NCI-H460 (cell line): ENCODE results near the gene GNG12. TPM values are rescaled to one million over a fixed set of nuclear protein-coding genes. Genes with fewer than 3 reads are reported as not detected.

ENCODE experiments used
- DNase-seq: peaks from one replicate; pipeline ENCODE4 v3.0.0-alpha.2; 2016; ENCODE audit warnings: low read depth; ENCODE audit errors: extremely low read depth
- total RNA-seq: library from RNA; depleted of rRNA; stranded (reverse); fragments of >200 nt; shearing (Covaris generic); gene quantifications from 2 replicates; pipeline ENCODE4 v1.2.3, GENCODE V29; 2014

GNG12 gene
- total RNA-seq, 1 experiment from 2014 or later = 267 TPM

GRCh38 chr1:67843746-67844145 lies 10.5 kb upstream of the GNG12 start:
- no peak for DNase-seq

DNA sequence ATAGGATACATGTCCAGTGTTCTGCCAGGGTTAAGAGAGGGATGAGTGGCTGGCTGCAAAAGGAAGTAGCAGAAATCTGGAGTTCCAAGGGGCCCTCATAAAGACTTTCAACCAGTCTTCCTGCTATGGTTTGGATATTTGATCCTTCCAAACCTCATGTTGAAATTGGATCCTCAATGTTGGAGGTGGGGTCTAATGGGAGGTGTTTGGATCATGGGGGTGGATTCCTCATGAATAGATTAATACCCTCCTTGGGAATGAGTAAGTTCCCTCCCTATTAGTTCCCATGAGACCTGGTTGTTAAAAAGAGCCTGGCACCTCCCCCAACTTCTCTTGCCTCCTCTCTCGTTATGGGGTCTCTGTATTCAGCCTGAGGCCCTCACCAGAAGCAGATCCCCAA lies 10.1 kb upstream of the GNG12 start:
- no peak for DNase-seq

DNA sequence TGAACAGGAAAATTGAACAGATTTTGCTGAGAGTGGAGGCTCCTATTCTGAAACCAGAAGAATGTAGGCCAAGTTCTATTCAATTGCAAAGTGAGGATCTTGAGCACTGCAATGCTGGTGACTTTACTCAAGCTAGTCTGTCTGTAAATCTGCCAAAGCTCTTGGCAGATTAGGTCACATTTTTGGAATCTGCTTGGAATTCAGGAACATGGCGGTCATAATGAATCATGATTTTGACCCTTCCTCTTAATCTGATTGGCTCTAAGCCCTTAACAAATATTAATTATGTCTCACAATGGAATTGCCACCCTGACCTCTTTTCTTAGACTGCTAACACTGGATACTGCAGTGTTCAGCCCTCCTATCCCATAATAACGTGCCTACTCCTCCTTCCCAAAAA lies 7.2 kb upstream of the GNG12 start:
- no peak for DNase-seq

- DNase-seq = no peak
Measured at GRCh38 chr1:67839826-67840225, 6.6 kb upstream of the GNG12 start.

GRCh38 chr1:67838180-67838910 lies 5.1 kb upstream of the GNG12 start:
- no peak for DNase-seq

- DNase-seq = no peak
Measured at GRCh38 chr1:67836769-67837168, 3.5 kb upstream of the GNG12 start.

GRCh38 chr1:67835663-67836452 lies 2.6 kb upstream of the GNG12 start:
- no peak for DNase-seq

DNA sequence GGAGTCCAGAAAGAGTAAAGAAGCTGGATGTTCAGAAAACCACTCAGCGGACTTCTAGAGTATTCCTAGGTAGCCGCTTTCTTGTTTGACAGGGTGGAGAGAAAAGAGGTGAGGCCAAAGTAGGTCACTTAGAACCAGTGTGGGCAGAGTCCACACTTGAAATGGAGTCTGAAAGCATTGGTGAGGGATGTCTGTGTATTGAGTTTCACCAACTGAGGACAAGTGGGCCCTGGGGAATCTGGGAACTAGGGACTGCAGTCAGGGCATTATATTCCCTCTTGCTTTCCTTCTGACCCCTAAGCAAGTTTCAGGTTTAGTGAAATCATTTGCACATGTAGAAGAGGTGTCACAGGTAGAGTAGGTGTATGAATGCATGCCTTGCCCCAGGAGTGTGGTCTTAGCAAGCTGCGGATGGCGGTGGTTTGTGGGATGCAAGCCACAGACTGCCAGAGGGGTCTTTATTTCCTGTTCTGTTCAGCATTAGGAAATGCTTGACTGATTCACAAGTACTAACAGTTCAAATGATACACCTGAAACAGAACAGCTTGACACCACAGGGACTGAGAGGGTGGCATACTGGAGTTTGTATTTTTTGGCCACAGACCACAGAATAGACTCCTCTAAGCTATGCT lies 1.1 kb upstream of the GNG12 start:
- no peak for DNase-seq

GRCh38 chr1:67833602-67833940 lies 304 bp upstream of the GNG12 start:
- no peak for DNase-seq

DNA sequence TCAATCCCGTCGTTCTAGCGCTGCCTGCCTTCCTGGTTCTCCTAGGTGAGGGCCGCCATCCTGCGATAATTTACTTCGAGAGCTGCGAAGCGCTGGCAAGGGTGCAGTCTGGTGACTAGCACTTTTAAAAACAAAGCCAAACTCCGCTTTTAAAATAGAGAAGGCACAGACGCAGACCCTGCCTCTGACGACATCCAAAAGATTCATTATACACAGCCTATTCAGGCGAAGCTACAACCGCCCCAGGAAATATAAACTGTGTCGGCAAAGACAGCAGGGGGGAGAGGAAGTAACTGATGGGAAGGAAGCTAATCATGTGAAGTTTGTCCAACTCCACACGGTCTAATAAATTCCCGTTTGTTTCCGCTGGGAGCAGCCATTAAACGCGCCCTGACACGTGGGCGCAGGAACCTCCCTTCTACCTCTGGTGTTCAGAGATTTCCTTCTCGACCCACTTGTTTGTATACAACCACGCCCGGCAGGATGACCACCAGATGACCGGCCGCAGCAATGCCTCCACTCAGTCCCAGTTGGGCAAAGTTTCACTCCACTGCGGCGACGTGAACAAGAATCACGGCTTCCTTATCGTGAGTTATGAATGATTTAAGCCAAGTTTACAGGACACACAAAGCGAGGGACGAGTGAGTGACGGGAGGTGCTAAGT lies 1.3 kb downstream of the GNG12 start:
- DNase-seq = peak; percentile 74

DNA sequence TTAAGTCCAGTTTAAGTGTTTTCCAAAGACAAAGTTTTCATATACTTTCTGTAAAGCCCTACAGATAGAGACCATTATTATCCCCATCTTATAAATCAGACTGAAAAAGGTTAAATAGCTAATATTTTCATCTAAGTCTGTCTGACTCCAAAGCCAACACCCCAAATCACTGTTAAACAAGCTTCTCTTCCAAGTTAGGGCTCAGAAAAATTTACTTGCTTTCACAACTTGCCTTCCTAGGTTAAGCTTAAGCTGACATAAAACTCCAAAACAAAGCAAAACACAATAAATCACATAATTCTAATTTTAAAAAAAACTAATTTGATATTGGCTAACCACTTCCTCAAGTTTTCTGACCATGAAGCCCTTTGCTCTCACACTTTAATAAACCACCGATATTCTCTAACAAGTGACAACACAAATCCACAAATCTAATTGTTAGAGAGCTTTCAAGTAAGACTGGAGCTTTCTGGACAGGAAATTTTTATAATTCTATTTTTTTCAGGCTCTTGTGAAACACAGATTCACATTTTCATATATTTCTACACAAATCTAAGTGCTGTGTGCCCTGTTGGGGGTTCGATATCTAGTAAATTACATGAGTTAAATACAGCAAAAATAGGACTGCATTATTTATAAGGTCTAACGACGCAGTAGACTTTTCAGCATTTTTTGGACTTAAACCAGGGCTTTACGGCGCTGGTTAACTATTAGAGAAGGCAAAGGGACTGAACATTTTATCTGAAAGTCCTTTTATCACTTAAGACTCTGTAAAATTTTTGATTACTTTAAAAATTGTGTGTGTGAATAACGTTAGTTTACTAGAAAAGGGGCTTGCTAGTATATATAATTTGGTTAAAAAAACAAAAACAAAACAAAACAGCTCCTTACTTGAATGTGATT lies 2.1 kb downstream of the GNG12 start:
- DNase-seq = no peak

GRCh38 chr1:67830226-67830625 lies 3.0 kb downstream of the GNG12 start:
- DNase-seq = no peak

DNA sequence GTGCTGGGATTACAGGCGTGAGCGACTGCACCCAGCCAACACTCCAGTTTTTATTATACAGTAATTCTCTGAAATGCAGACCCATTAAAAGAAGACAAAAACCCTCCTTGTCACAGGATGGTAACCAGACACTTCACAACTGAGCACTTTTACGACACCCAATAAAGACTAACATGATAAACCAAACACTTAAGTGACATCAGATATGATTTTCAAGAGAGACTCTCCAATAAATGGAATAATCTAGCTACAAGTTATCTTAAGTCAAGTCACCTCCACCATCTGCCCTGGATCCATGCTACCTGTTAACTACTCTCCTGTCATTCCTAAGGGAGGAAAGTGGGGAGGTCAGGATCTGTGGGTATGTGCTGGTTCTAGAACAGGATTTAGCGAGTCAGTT lies 5.6 kb downstream of the GNG12 start:
- DNase-seq = no peak

DNA sequence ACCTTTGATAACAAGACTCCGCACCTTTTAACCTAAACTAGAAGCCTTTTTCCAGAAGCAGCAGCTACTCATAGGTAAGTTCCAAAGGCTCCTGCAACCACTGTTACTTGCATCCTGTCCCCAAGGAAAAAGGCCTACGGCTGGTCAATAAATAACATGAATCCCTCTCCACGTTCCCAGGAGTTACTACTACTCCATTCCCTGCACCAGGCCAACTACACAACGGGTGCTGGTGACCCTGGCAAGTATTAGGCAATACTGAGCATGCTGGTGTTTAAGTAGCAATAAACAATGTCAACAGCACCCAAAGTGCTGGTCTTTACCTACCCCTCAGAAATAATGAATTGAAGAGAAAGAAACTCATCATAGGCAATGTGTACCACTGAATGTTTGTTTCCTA lies 7.7 kb downstream of the GNG12 start:
- DNase-seq = no peak

DNA sequence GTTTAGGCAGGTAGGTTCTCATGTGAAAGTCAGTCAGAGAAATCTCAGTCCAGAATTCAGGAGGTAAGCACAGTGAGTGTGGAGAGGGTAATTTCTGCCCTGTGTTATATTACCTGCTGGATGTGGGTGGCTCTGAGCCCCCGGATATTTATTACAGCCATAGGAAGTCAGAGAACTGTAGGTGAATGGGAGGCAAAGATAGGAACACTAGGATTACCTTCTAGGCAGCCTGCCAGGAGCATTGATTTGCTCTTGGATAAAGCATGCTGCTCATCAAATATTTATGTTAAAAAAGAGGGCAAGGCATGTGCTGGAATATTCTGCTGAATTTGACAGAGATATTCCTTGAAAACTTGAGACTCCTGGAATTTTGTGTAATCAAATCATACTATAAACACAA lies 8.5 kb downstream of the GNG12 start:
- no peak for DNase-seq

DNA sequence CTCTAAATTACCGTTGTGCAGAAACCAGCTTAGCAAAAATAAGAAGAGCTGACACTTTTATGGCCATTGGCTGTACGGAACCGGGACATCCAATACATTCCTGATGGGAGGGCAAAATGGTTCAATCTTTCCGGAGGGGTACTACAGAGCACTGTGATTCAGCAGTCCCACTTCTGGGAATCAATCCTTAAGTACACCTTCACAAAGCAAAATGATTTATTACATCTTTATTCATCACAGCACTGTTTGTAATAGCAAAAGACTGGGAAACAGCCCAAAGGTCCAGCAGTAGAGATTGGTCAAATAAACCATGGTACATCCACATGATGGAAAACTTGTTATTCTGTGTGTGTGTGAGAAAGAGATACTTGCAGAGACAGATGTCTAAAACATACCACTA lies 9.7 kb downstream of the GNG12 start:
- DNase-seq = no peak

DNA sequence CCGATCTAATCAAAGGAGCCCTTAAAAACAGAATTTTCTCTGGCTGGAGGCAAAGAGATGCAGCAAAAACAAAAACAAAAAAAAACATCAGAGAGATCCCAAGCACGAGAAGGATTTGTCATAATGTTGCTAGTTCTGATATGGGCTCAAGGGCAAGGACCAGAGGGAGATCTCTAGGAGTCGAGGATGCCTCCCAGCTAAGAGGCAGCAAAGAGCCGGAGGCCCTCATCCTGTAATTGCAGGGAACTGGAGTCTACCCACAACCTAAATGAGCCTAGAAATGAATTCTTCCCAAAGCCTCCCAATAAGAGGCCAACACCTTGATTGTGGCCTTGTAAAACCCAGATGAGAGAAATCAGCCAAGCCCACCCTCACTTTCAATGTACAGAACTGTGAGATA lies 12.0 kb downstream of the GNG12 start:
- DNase-seq = no peak

DNA sequence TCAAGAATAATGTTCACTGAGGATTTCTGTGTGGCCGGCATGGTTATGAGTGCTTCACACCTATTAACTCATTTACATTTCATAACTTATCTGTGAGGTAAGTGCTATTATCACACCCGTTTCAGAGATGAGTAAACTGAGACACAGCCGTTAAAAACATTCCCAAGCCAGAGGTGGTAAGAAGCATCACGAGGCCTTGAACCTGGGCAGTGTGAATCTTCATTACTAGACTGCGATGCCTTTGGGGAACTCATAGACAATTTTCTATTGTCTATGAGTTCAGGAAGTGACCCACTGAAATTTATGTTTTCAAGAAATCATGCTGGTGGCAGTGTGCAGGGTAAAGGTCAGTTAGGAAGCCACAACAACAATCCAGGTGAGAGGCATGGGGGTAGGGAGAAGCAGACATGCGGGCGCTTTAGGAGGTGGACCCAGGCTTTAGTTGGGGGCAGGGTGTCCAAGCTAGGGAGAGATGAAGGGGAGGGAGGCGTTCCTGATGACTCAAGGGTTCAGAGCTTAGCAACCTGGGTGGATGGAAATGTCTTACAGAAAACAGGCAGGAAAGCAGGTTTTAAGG lies 14.5 kb downstream of the GNG12 start:
- DNase-seq = no peak

- DNase-seq = no peak
Measured at GRCh38 chr1:67818162-67818561, 15.1 kb downstream of the GNG12 start.

- DNase-seq = no peak
Measured at GRCh38 chr1:67817319-67817718, 15.9 kb downstream of the GNG12 start.
